Panc1 (cell line): ENCODE results near the gene RPS6KL1. TPM values are rescaled to one million over a fixed set of nuclear protein-coding genes. Genes with fewer than 3 reads are reported as not detected.

ENCODE experiments used
- ATAC-seq: fragments of 200-7000 bp; cut with Tn5 transposase; 2 replicates; pipeline ENCODE4 v1.9.1; 2020; ENCODE audit warnings: mild to moderate bottlenecking, moderate library complexity
- BruUV-seq: library from RNA; stranded (reverse); fragments of 400-500 nt; replicated peaks from 2 replicates; lab custom pipeline; 2021; lab: Mats Ljungman, UMichigan
- CTCF ChIA-PET: fragments of 300-600 bp; sonication (Branson Sonifier 250); formaldehyde crosslinking; loops from one replicate; lab custom pipeline; 2022; ENCODE audit warnings: antibody characterized with exemption; lab: Charles Lee
- POLR2A ChIA-PET: fragments of 300-600 bp; sonication (Branson Sonifier 250); formaldehyde crosslinking; loops from one replicate; lab custom pipeline; 2022; ENCODE audit warnings: antibody characterized with exemption; lab: Charles Lee
- DNase-seq: peaks from one replicate; pipeline ENCODE4 v3.0.0-alpha.2; 2010; ENCODE audit warnings: low read depth, low spot score
- H3K27ac ChIP-seq: 2 replicates; pipeline ENCODE4 v1.5.1; 2011; ENCODE audit warnings: mild to moderate bottlenecking, low read length, inconsistent platforms
- H3K27me3 ChIP-seq: fragments of 200-500 bp; sonication (Bioruptor generic); 2 replicates; pipeline ENCODE4 v1.6.0; 2014; ENCODE audit warnings: low read length, inconsistent platforms; ENCODE audit not compliant: control insufficient read depth, insufficient read depth
- H3K36me3 ChIP-seq: fragments of 200-500 bp; sonication (Bioruptor generic); 2 replicates; pipeline ENCODE4 v1.5.1; 2014; ENCODE audit warnings: inconsistent platforms, mild to moderate bottlenecking, low read length, moderate library complexity; ENCODE audit not compliant: control insufficient read depth, insufficient read depth
- H3K4me1 ChIP-seq: 2 replicates; pipeline ENCODE4 v1.5.1; 2011; ENCODE audit warnings: inconsistent platforms, mild to moderate bottlenecking, low read length, moderate library complexity; ENCODE audit not compliant: control insufficient read depth, insufficient read depth
- H3K4me3 ChIP-seq, 2 experiments: 2 replicates each; pipeline ENCODE4 v1.5.1; 2011 to 2012; ENCODE audit warnings: low read depth in 2 of 2, low read length in 2 of 2, mild to moderate bottlenecking in 2 of 2, inconsistent platforms in 1 of 2, moderate library complexity in 1 of 2
- H3K9me3 ChIP-seq: fragments of 200-500 bp; sonication (Bioruptor generic); 2 replicates; pipeline ENCODE4 v1.5.1; 2014; ENCODE audit warnings: low read depth, mild to moderate bottlenecking, inconsistent platforms, low read length, moderate library complexity; ENCODE audit not compliant: control insufficient read depth, insufficient read depth
- CTCF ChIP-seq: fragments of 450-650 bp; IDR thresholded peaks from 2 replicates; pipeline ENCODE4 v1.5.1; 2017; ENCODE audit warnings: mild to moderate bottlenecking
- POLR2AphosphoS5 ChIP-seq: IDR thresholded peaks from 2 replicates; pipeline ENCODE4 v1.6.1; 2012; ENCODE audit warnings: mild to moderate bottlenecking, low read depth, low read length, moderate library complexity
- REST ChIP-seq, 2 experiments: IDR thresholded peaks; 2 replicates each; pipeline ENCODE4 v1.6.1; 2011 to 2012; ENCODE audit warnings: low read depth in 2 of 2, control low read depth in 1 of 2, low read length in 1 of 2, mild to moderate bottlenecking in 1 of 2, moderate library complexity in 1 of 2; ENCODE audit not compliant: insufficient read depth in 1 of 2
- SIN3A ChIP-seq: IDR thresholded peaks from 2 replicates; pipeline ENCODE4 v1.6.1; 2012; ENCODE audit warnings: low read depth, mild to moderate bottlenecking, low read length, moderate library complexity, borderline replicate concordance; ENCODE audit not compliant: insufficient read depth
- TCF7L2 ChIP-seq: IDR thresholded peaks from 2 replicates; pipeline ENCODE4 v1.6.1; 2011; ENCODE audit warnings: mild to moderate bottlenecking, low read depth, low read length, inconsistent platforms
- in situ Hi-C: cut with HindIII; loops from 2 replicates; pipeline ENCODE4 v1.10.0; 2016; ENCODE audit warnings: low sequenced_read_pairs, low pct_unique_long_range_greater_than_20kb
- intact Hi-C: fragments of 100-400 bp; cut with micrococcal nuclease; formaldehyde crosslinking; loops from one replicate; pipeline ENCODE4 v1.10.0; 2022; ENCODE audit not compliant: unreplicated experiment
- total RNA-seq: library from RNA; stranded (reverse); gene quantifications from one replicate; pipeline ENCODE4 v1.2.1, GENCODE V29; 2021; ENCODE audit not compliant: unreplicated experiment

The RPS6KL1 gene
- total RNA-seq, 1 experiment from 2014 or later: 14.9 TPM

GRCh38 chr14:74898694-74899093, 24.4 kb downstream of the RPS6KL1 start:
- Histone ChIP-seq H3K4me3 (no peak overlapping the region), H3K36me3 (peaks cover 26% of the 10 kb centered on the region), H3K4me1 (no peaks in the 10 kb centered on the region), H3K27ac (no peak overlapping the region), H3K9me3 (no peaks in the 10 kb centered on the region), H3K27me3 (no peaks in the 10 kb centered on the region)
- ATAC-seq: no peak
- BruUV-seq: no TSS peak
- POLR2A ChIA-PET: no interaction called here
- no peak for TF ChIP-seq CTCF
- TF ChIP-seq SIN3A: no peak
- TF ChIP-seq REST (IDR thresholded peaks at IDR 0.05; ENCODE audit: insufficient read depth in 1 of 2, low read depth in 2 of 2, low read length in 1 of 2): no peak
- TF ChIP-seq POLR2AphosphoS5: no peak
- TF ChIP-seq TCF7L2: no peak
- CTCF ChIA-PET: no interaction called here
- DNase-seq: no peak
- intact Hi-C loops: no loop called here
- in situ Hi-C loops: no loop called here

GRCh38 chr14:74898083-74898482, 25.0 kb downstream of the RPS6KL1 start:
- in situ Hi-C loops (no loop called here), intact Hi-C loops (no loop called here)
- Histone ChIP-seq H3K9me3 (no peaks in the 10 kb centered on the region), H3K36me3 (peaks cover 30% of the 10 kb centered on the region), H3K27me3 (no peaks in the 10 kb centered on the region), H3K27ac (no peak overlapping the region), H3K4me1 (no peaks in the 10 kb centered on the region), H3K4me3 (no peak overlapping the region)
- POLR2A ChIA-PET: interaction anchor here (0.7 kb wide), 1 partner anchor 9 kb away, joined by 5 read pairs; no protein-coding TSS in a partner anchor
- TF ChIP-seq POLR2AphosphoS5 (no peak), TCF7L2 (no peak), REST (IDR thresholded peaks at IDR 0.05; ENCODE audit: insufficient read depth in 1 of 2, low read depth in 2 of 2, low read length in 1 of 2) (no peak), CTCF (no peak), SIN3A (no peak)
- no peak for ATAC-seq
- no peak for DNase-seq
- CTCF ChIA-PET: no interaction called here
- no TSS peak for BruUV-seq
